NCI-H1092 (cell line): ENCODE results near the gene ATP5ME.
"Not testable (repeated sequence)": the region's sequence is repeated elsewhere in the genome, so short reads cannot be mapped to it uniquely, and the experiment has no call there.

ENCODE experiments used
- DNase-seq: peaks from one replicate; lab custom pipeline; 2025; lab: John Stamatoyannopoulos, UW

Gene ATP5ME

GRCh38 chr4:635066-635835 is 38.8 kb downstream of the ATP5ME start:
- not testable (repeated sequence) for DNase-seq

GRCh38 chr4:634599-634985 is 39.5 kb downstream of the ATP5ME start:
- no peak for DNase-seq

- no peak for DNase-seq
These were observed 40.0 kb downstream of the ATP5ME start for GRCh38 chr4:633976-634598.

GRCh38 chr4:633406-633805 is 40.7 kb downstream of the ATP5ME start:
- no peak for DNase-seq

GRCh38 chr4:632926-633325 is 41.1 kb downstream of the ATP5ME start:
- no peak for DNase-seq

- no peak for DNase-seq
These were observed 41.8 kb downstream of the ATP5ME start for GRCh38 chr4:632196-632790.

- no peak for DNase-seq
These were observed 43.4 kb downstream of the ATP5ME start for GRCh38 chr4:630656-631055.

- no peak for DNase-seq
These were observed 44.0 kb downstream of the ATP5ME start for GRCh38 chr4:629915-630641.

- no peak for DNase-seq
These were observed 44.5 kb downstream of the ATP5ME start for GRCh38 chr4:629636-629914.

GRCh38 chr4:628821-629635 is 45.0 kb downstream of the ATP5ME start:
- DNase-seq, result no peak

GRCh38 chr4:628311-628741 is 45.8 kb downstream of the ATP5ME start:
- no peak for DNase-seq

GRCh38 chr4:627347-628125 is 46.5 kb downstream of the ATP5ME start:
- no peak for DNase-seq

GRCh38 chr4:626201-627091 is 47.6 kb downstream of the ATP5ME start:
- DNase-seq, result no peak

- DNase-seq, result no peak
These were observed 48.4 kb downstream of the ATP5ME start for GRCh38 chr4:625631-626161.

GRCh38 chr4:624705-625590 is 49.1 kb downstream of the ATP5ME start, which contains the start of gene PDE6B:
Gene PDE6B, plus strand, starts transcription at chr4:625573. Its CDS starts 54 bp downstream, at chr4:625627.
- no peak for DNase-seq

- no peak for DNase-seq
These were observed 50.0 kb downstream of the ATP5ME start for GRCh38 chr4:623914-624566.

GRCh38 chr4:622996-623913 is 50.8 kb downstream of the ATP5ME start:
- no peak for DNase-seq
